ENCODE data around the gene SOST.
"Not testable (repeated sequence)": the region's sequence is repeated elsewhere in the genome, so short reads cannot be mapped to it uniquely, and the experiment has no call there.

The SOST gene

DNA sequence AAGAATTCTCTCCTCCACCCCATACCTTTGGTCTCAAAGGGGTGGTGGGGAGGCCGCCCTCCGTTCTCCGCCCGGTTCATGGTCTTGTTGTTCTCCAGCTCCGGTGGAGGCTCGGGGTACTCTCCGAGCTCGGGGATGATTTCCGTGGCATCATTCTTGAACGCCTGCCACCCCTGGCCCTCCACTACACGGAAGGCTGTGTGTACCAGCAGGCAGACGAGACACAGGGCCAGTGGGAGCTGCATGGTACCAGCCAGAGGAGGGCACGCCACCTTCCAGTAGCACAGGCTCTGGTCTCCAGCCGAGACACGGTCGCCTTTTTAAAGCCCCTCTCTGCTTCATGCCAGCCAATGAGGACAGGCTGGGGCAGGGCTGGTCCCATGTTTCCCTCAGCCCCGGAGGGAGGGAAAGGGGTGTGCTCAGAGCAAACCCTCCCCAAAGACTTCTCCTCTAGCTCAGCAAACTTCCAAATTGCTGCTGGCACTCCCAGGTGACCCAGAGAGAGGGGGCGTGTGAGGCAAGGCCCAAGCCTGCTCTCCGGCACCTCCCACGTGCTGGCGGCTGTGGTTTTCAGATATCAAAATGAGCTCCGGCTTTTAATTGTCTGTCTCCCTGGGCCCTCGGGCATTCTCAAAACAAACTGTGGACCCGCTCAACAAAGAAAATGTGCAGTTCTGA is at the start of gene SOST:
SOST (minus strand) TSS at position 295 of the 678 bp plus-strand sequence; CDS start at position 245, 50 bp downstream.
- DNase-seq, result no peak

DNA sequence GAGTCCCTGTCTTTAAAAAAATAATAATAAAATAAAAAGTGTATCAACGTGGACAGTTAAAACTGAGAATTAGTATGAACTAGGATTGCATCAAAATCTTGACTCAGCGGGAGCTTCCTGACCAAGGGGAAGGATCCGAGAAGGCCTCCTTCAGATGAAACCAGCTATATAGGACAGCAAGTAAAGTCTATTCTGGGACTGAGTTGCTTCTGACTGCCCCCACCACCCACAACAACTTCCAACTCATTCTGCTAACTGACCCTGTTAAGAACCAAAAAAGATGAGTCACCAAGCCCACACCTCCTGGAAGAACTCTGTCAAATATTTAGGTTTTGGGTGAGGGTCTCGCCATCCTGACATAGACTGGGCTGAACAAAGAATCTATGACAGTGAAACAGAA is 49.5 kb upstream of the SOST start:
- DNase-seq, result no peak

- no peak for DNase-seq
Observed at GRCh38 chr17:43805117-43805516, 46.5 kb upstream of the SOST start.

DNA sequence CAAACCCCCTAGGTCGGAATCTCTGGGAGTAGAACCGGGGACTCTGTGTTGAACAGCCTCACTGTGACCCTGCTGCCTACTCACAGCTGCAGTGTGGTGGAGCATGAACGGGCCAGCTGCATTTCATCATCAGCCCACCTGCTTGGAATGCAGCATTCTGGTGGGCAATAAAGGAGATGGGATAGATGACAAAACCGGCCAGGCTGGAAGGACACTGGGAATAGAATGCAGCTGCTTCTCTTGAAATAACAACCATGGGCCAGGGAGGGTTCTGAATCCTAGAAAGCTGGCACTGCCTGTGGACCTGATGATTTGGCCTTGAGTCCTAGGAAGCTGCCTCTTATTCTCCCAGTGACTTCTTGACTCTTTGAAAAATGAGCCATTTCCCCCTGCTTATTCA is 45.2 kb upstream of the SOST start:
- no peak for DNase-seq

- DNase-seq, result no peak
Observed at GRCh38 chr17:43801844-43802243, 43.3 kb upstream of the SOST start.

DNA sequence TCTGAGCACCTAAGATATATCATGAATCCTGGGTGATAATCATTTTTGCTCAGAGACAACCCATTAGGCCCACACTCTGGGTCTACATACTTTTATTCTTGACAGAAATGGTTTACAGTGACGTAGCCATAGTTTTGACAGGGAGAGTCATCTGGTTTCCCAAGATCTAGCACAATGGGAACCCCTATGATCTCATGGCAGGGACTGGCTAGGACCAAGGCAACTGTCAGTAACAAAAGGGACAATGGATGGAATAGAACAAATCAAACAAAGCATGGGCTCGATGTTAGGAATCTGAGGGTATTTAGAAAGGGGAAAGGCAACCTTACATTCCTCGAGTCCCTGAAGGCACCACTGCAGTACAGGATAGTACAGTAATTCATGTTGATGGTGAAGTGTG is 42.1 kb upstream of the SOST start:
- DNase-seq, result no peak

DNA sequence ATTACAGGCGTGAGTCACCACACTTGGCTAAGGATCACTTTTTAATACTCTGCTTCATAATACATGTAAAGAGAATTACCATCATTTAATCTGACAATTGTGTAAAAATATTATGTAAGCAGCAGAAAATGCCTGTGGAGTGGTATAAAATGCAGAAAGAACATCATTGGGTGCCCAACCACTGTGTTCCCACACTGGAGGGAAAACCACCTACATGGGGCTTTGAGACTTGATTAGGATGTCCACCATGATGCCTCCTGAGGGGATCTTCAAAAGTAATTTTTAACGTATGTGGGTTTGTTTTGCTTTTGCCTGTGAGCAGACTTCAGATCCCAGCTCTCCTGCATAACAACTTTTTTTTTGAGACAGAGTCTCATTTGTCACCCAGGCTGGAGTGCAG is 40.5 kb upstream of the SOST start:
- no peak for DNase-seq

DNA sequence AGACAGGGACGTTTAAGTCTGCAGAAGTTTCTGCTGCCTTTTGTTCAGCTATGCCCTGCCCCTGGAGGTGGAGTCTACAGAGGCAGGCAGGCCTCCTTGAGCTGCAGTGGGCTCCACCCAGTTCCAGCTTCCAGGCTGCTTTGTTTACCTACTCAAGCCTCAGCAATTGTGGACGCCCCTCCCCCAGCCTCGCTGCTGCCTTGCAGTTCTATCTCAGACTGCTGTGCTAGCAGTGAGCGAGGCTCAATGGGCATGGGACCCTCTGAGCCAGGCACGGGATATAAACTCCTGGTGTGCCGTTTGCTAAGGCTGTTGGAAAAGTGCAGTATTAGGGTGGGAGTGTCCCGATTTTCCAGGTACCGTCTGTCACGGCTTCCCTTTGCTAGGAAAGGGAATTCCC is 39.4 kb upstream of the SOST start:
- not testable (repeated sequence) for DNase-seq

DNA sequence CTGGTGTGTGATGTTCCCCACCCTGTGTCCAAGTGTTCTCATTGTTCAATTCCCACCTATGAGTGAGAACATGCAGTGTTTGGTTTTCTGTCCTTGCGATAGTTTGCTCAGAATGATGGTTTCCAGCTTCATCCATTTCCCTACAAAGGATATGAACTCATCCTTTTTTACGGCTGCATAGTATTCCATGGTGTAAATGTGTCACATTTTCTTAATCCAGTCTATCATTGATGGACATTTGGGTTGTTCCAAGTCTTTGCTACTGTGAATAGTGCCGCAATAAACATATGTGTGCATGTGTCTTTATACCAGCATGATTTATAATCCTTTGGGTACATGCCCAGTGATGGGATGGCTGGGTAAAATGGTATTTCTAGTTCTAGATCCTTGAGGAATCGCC is 34.1 kb upstream of the SOST start:
- not testable (repeated sequence) for DNase-seq

GRCh38 chr17:43791589-43791988 is 33.0 kb upstream of the SOST start:
- no peak for DNase-seq

DNA sequence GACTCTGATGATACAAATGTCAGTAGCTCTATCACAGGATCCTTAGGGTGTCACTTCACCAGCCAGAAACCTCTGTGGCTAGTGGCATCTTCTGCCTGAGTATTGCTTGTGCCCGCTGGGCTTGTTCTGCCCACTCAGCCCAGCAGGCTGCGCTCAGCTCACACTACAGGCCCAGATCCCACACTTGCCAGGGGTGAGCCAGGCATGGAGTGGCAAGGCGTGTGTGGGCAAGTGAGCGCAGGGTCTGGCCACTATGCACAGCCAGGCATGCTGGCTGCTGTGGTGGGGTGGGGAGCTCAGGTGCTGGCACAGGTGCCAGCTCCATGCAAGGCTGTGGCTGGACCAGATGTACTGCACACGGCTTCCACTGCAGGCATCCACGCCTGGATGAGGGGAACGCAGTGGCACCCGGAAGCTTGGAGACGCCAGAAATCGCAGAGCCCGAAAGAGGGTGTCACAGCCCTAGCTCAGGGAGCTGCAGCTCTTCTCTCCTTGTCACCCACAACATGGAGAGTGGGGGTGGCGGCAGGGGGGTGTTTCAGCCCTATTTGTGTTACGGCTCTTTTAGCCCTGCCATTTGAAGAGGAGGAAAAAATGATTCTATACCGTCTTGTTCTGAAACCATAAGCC is 31.8 kb upstream of the SOST start:
- no peak for DNase-seq

GRCh38 chr17:43789482-43789881 is 30.9 kb upstream of the SOST start:
- no peak for DNase-seq

GRCh38 chr17:43788540-43788939 is 29.9 kb upstream of the SOST start:
- DNase-seq, result no peak

GRCh38 chr17:43787728-43788127 is 29.1 kb upstream of the SOST start:
- DNase-seq, result no peak

DNA sequence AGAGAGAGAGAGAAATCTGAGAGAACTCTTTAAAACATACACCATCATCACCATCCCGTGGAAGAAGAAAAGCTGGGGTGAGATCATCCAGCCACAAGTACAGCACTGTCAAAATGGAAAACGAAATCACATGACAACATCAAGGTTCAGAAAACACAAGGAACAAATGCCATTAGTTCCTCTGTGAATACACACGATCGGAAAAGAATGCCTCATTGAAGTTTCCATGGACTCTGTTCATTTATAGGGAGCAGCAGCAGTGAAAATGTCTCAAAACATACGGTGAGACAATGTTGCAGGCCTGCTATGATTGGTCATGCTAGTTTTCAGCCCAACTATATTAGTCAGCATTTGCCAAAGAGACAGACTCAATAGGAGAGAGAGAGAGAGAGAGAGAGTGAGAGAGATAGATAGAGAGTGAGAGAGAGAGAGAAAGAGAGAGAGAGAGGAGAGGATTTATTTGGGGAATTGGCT is 26.1 kb upstream of the SOST start:
- no peak for DNase-seq

- DNase-seq, result no peak
Observed at GRCh38 chr17:43784068-43784467, 25.5 kb upstream of the SOST start.

- DNase-seq, result no peak
Observed at GRCh38 chr17:43782913-43783680, 24.5 kb upstream of the SOST start.

DNA sequence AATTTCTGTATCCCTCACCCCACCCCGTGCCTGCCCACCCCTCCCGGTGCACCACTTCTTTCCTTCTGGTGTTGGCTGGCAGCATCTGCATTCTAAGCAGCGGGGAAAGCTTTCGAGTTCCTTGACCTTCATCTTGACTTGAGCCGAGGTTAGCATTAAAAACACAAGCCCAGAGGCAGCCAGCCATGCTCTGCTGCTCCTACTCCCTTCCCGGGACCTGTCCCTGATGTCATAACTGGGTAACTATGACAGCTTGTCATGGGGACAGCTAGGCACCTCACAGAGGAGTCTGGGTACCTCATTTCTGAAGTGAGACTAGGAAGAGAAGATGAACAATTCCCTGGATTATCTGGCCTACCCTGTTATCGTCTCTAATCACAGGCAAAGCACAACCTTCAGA is 21.5 kb upstream of the SOST start, which contains the start of gene CFAP97D1:
CFAP97D1 (plus strand) TSS at position 301 of the 400 bp plus-strand sequence; CDS start at position 329, 28 bp downstream.
- no peak for DNase-seq

DNA sequence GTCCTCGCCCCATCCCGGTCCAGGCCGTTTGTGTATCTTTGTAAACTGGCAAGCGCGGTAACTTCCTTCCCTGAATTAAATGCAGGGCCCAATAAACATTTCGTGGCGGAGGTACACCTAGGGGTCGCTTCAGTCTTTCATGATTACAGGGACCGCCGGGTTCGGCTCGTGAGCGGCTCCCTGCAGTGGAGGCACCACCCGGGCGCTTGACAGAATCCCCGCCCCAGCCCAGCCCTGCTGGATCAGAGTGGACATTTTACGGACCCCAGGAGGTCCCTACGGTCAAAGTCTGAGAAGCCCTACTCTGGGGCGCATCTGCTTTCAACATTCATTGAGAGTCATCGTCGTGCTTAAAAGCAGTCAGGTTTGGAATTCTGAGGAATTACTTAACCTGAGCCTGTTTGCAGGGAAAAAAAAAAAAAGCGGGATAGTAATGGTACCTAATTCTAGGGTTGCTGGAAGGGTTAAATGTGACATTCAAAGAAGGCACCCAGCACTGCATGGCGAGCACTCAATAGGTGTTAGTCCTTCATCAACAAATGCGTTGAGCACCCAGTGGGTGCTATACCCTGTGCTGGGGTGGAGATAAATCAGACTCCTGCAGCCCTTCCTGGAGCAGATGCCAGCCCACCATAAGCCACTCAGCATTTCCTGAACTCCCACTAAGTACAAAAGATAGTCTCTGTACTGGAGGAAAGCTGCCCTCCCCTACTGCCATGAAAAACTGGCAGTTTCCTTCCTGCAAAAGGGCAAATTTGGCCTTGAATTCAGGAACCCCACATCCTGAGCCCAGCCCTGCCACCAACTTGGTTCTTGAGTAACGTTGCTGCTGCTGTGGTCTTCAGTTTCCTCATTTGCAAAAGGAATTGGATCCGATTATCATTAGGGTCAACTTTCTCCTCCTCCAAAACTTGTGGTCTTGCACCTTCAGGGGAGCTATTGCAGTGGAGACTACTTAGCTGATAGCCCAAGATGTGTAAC is 20.8 kb upstream of the SOST start:
- no peak for DNase-seq

- DNase-seq, result peak; percentile 93
Observed at GRCh38 chr17:43778337-43779144, 19.9 kb upstream of the SOST start, which contains the start of gene DUSP3. DUSP3 (minus strand) TSS chr17:43778977; CDS start chr17:43778924, 53 bp downstream.

All from right forelimb (tissue), 1 donor.